PC-3 (cell line): ENCODE results near the gene GANC. TPM values are rescaled to one million over a fixed set of nuclear protein-coding genes. Genes with fewer than 3 reads are reported as not detected.

Experiments used
- ATAC-seq: fragments of 200-7000 bp; cut with Tn5 transposase; 2 replicates; pipeline ENCODE4 v1.9.1; 2020; ENCODE audit warnings: mild to moderate bottlenecking, moderate library complexity
- BruUV-seq: library from RNA; stranded (reverse); fragments of 400-500 nt; replicated peaks from 2 replicates; lab custom pipeline; 2021; lab: Mats Ljungman, UMichigan
- CTCF ChIA-PET: fragments of 300-600 bp; sonication (Branson Sonifier 250); formaldehyde crosslinking; loops from one replicate; lab custom pipeline; 2022; ENCODE audit warnings: antibody characterized with exemption; lab: Charles Lee
- POLR2A ChIA-PET: fragments of 300-600 bp; sonication (Branson Sonifier 250); formaldehyde crosslinking; loops from one replicate; lab custom pipeline; 2022; ENCODE audit warnings: antibody characterized with exemption; ENCODE audit not compliant: unreplicated experiment; lab: Charles Lee
- DNase-seq: peaks from one replicate; pipeline ENCODE4 v3.0.0-alpha.2; 2015
- H2AFZ ChIP-seq: fragments of 300-600 bp; sonication (generic); 2 replicates; pipeline ENCODE4 v1.6.0; 2016; ENCODE audit warnings: antibody characterized with exemption, low read length
- H3F3A ChIP-seq: fragments of 300-600 bp; sonication (generic); one replicate; pipeline ENCODE4 v1.6.0; 2017; ENCODE audit warnings: antibody characterized with exemption, low read length, control low read depth, mild to moderate bottlenecking; ENCODE audit not compliant: unreplicated experiment
- H3K27ac ChIP-seq: fragments of 300-600 bp; sonication (generic); 2 replicates; pipeline ENCODE4 v1.5.1; 2016; ENCODE audit warnings: mild to moderate bottlenecking, low read length
- H3K27me3 ChIP-seq: fragments of 300-600 bp; sonication (generic); 2 replicates; pipeline ENCODE4 v1.6.1; 2016; ENCODE audit warnings: low read length, mixed read lengths
- H3K36me3 ChIP-seq: fragments of 300-600 bp; sonication (generic); 2 replicates; pipeline ENCODE4 v1.6.1; 2016; ENCODE audit warnings: low read depth, mixed run types, low read length, mixed read lengths
- H3K4me1 ChIP-seq: fragments of 300-600 bp; sonication (generic); 2 replicates; pipeline ENCODE4 v1.5.1; 2016; ENCODE audit warnings: low read length; ENCODE audit not compliant: insufficient read depth
- H3K4me2 ChIP-seq: fragments of 300-600 bp; sonication (generic); 2 replicates; pipeline ENCODE4 v1.6.0; 2016; ENCODE audit warnings: low read length
- H3K4me3 ChIP-seq: fragments of 300-600 bp; sonication (generic); 2 replicates; pipeline ENCODE4 v1.5.1; 2016; ENCODE audit warnings: mild to moderate bottlenecking, low read length, mixed read lengths
- H3K79me2 ChIP-seq: fragments of 300-600 bp; sonication (generic); 2 replicates; pipeline ENCODE4 v1.6.1; 2017; ENCODE audit warnings: low read length, mixed read lengths
- H3K9ac ChIP-seq: fragments of 300-600 bp; sonication (generic); 2 replicates; pipeline ENCODE4 v1.6.0; 2016; ENCODE audit warnings: mild to moderate bottlenecking, low read length
- H3K9me2 ChIP-seq: fragments of 300-600 bp; sonication (generic); replicated peaks from 2 replicates; pipeline ENCODE4 v1.6.1; 2016; ENCODE audit warnings: mixed run types, low read length, mixed read lengths
- H3K9me3 ChIP-seq: fragments of 300-600 bp; sonication (generic); 2 replicates; pipeline ENCODE4 v1.6.1; 2016; ENCODE audit warnings: low read length, mixed read lengths
- H4K20me1 ChIP-seq: fragments of 300-600 bp; sonication (generic); 2 replicates; pipeline ENCODE4 v1.6.1; 2016; ENCODE audit warnings: low read length, mixed read lengths
- EZH2 ChIP-seq: fragments of 300-600 bp; sonication (generic); IDR thresholded peaks from one replicate; pipeline ENCODE4 v1.6.1; 2017; ENCODE audit warnings: antibody characterized with exemption, mild to moderate bottlenecking, low read length; ENCODE audit not compliant: unreplicated experiment
- EZH2phosphoT487 ChIP-seq: fragments of 300-600 bp; sonication (generic); IDR thresholded peaks from 2 replicates; pipeline ENCODE4 v1.6.1; 2018; ENCODE audit warnings: mild to moderate bottlenecking, antibody characterized with exemption, low read length, borderline replicate concordance
- intact Hi-C: fragments of 100-400 bp; cut with micrococcal nuclease; formaldehyde crosslinking; loops from 2 replicates; pipeline ENCODE4 v1.9.0; 2023
- total RNA-seq: library from RNA; depleted of rRNA; stranded (reverse); fragments of >200 nt; gene quantifications from 2 replicates; pipeline ENCODE4 v1.2.3, GENCODE V29; 2014
- TF ChIP-seq, protein P1 (sequence below): fragments of 300-600 bp; sonication (generic); conservative IDR thresholded peaks from 2 replicates; pipeline ENCODE4 v1.5.1; 2017; ENCODE audit warnings: antibody characterized with exemption, low read depth, mild to moderate bottlenecking, low read length

Gene GANC
- total RNA-seq, 1 experiment from 2014 or later: 12.4 TPM

DNA sequence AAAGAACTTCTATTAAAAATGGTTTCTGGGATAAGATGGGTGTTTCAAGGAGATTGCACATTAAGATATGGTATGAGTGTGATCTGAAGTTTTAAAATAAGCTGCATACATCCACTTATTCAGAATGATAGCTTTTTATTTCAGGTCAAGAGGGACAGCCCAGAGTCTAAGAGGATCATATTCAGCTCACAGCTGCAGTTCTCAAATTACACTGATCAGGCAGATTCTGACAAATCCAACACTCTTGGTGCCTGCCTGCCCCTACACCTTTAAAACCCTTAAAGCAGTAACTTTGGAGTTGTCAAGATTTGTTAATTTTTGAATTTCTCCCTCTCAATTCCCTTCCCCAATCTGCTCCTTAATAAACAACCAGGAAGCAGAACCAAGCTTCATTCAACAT is 9.3 kb downstream of the GANC start:
- TF ChIP-seq, protein P1, sequence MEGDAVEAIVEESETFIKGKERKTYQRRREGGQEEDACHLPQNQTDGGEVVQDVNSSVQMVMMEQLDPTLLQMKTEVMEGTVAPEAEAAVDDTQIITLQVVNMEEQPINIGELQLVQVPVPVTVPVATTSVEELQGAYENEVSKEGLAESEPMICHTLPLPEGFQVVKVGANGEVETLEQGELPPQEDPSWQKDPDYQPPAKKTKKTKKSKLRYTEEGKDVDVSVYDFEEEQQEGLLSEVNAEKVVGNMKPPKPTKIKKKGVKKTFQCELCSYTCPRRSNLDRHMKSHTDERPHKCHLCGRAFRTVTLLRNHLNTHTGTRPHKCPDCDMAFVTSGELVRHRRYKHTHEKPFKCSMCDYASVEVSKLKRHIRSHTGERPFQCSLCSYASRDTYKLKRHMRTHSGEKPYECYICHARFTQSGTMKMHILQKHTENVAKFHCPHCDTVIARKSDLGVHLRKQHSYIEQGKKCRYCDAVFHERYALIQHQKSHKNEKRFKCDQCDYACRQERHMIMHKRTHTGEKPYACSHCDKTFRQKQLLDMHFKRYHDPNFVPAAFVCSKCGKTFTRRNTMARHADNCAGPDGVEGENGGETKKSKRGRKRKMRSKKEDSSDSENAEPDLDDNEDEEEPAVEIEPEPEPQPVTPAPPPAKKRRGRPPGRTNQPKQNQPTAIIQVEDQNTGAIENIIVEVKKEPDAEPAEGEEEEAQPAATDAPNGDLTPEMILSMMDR: no peak
- TF ChIP-seq EZH2: no peak
- TF ChIP-seq EZH2phosphoT487: no peak
- Histone ChIP-seq H3K27me3 (no peaks in the 10 kb centered on the region), H4K20me1 (no peaks in the 10 kb centered on the region), H3K9me2 (no peaks in the 10 kb centered on the region), H3K4me2 (no peak overlapping the region), H3K9ac (no peak overlapping the region), H2AFZ (no peak overlapping the region), H3K27ac (no peak overlapping the region), H3F3A (no peaks in the 10 kb centered on the region), H3K36me3 (no peaks in the 10 kb centered on the region; the same call in 1 of the 2 replicates), H3K79me2 (no peaks in the 10 kb centered on the region), H3K4me1 (no peaks in the 10 kb centered on the region), H3K4me3 (no peak overlapping the region), H3K9me3 (no peaks in the 10 kb centered on the region)
- DNase-seq (no peak), ATAC-seq (no peak)
- POLR2A ChIA-PET: no interaction called here
- BruUV-seq: no TSS peak
- intact Hi-C loops: no loop called here
- CTCF ChIA-PET: no interaction called here

DNA sequence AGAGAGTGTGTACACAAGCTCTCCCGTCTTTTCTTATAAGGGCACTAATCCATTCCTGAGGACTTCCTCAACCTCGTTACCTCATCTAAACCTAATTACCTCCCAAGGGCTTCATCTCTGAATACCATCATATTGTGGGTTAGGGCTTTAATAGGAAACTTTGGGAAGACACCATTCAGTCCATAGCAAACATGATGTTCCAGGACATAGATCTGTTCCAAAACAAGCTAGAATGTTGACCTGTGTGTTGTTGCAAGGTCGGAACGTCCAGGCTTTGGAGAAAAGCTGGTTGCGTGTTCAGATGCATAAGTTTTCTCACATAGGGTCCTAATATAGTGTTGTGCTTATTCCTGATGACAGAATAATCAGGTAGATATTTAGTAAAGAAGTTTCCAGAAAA is 9.9 kb downstream of the GANC start:
- H3K9me3 ChIP-seq: no peaks in the 10 kb centered on the region
- intact Hi-C loops: no loop called here
- DNase-seq: no peak
- no peak overlapping the region for H3K4me3 ChIP-seq
- TF ChIP-seq, protein P1: no peak
- TF ChIP-seq EZH2phosphoT487 (no peak), EZH2 (no peak)
- ATAC-seq: no peak
- H3K36me3 ChIP-seq: no peaks in the 10 kb centered on the region; the same call in 1 of the 2 replicates
- H3K27me3 ChIP-seq: no peaks in the 10 kb centered on the region
- BruUV-seq: no TSS peak
- ChIA-PET CTCF (no interaction called here), POLR2A (interaction anchor here (0.6 kb wide), 1 partner anchor 26 kb away, joined by 5 read pairs; no protein-coding TSS in a partner anchor)
- H2AFZ ChIP-seq: no peak overlapping the region
- H3K4me1 ChIP-seq: no peaks in the 10 kb centered on the region
- H4K20me1 ChIP-seq: no peaks in the 10 kb centered on the region
- no peaks in the 10 kb centered on the region for H3K9me2 ChIP-seq
- no peaks in the 10 kb centered on the region for H3F3A ChIP-seq
- H3K9ac ChIP-seq: no peak overlapping the region
- no peak overlapping the region for H3K27ac ChIP-seq
- no peak overlapping the region for H3K4me2 ChIP-seq
- H3K79me2 ChIP-seq: no peaks in the 10 kb centered on the region

- intact Hi-C loops: no loop called here
- Histone ChIP-seq H3K4me3 (no peak overlapping the region), H3K27ac (no peak overlapping the region), H3K9me2 (no peaks in the 10 kb centered on the region), H3F3A (no peaks in the 10 kb centered on the region), H3K27me3 (no peaks in the 10 kb centered on the region), H3K4me2 (no peak overlapping the region), H3K36me3 (no peaks in the 10 kb centered on the region; the same call in 1 of the 2 replicates), H3K4me1 (no peaks in the 10 kb centered on the region), H4K20me1 (no peaks in the 10 kb centered on the region), H2AFZ (no peak overlapping the region), H3K9ac (no peak overlapping the region), H3K79me2 (no peaks in the 10 kb centered on the region), H3K9me3 (no peaks in the 10 kb centered on the region)
- no peak for ATAC-seq
- no TSS peak for BruUV-seq
- TF ChIP-seq EZH2phosphoT487 (no peak), EZH2 (no peak)
- TF ChIP-seq, protein P1: no peak
- POLR2A ChIA-PET: interaction anchor here (0.6 kb wide), 1 partner anchor 26 kb away, joined by 5 read pairs; no protein-coding TSS in a partner anchor
- CTCF ChIA-PET: no interaction called here
- DNase-seq: no peak
These were observed 10.7 kb downstream of the GANC start for GRCh38 chr15:42283671-42284070.
